Adrenal gland (tissue), 12 donors: ENCODE measurements around the gene PTAR1. TPM values are rescaled to one million over a fixed set of nuclear protein-coding genes. Genes with fewer than 3 reads are reported as not detected.
"Not testable (repeated sequence)": the region's sequence is repeated elsewhere in the genome, so short reads cannot be mapped to it uniquely, and the experiment has no call there.

Experiments
- DNase-seq, 7 donors: peaks; one replicate each; pipeline ENCODE4 v3.0.0-alpha.2; 2019 to 2020
- H3K27ac ChIP-seq, 5 donors: fragments of 200-600 bp; sonication (generic) in 4 of 5; 1 replicate in 3 of 5; 2 replicates in 2 of 5; pipeline versions ENCODE4 v1.5.1 to v1.8.0; 2016 to 2020; ENCODE audit warnings: mild to moderate bottlenecking in 1 of 5
- H3K27me3 ChIP-seq: fragments of 200-600 bp; 2 replicates; pipeline ENCODE4 v1.8.0; 2021
- H3K36me3 ChIP-seq, 2 donors: fragments of 200-600 bp; replicated peaks in 1 of 2; 1 replicate in 1 of 2; 2 replicates in 1 of 2; pipeline versions ENCODE4 v1.5.1 to v1.8.0; 2018 to 2022
- H3K4me1 ChIP-seq, 2 donors: fragments of 200-600 bp; replicated peaks in 1 of 2; 1 replicate in 1 of 2; 2 replicates in 1 of 2; pipeline versions ENCODE4 v1.5.1 to v1.8.0; 2018 to 2021
- H3K4me3 ChIP-seq, 4 donors: fragments of 200-600 bp; sonication (generic) in 3 of 4; one replicate each; pipeline ENCODE4 v1.5.1; 2016 to 2018
- H3K9me3 ChIP-seq, 3 donors: fragments of 200-600 bp; sonication (generic) in 1 of 3; replicated peaks in 1 of 3; 1 replicate in 2 of 3; 2 replicates in 1 of 3; pipeline versions ENCODE4 v1.5.1 to v1.8.0; 2016 to 2021
- POLR2A ChIP-seq, 2 donors: fragments of 450-650 bp; IDR thresholded peaks; one replicate each; pipeline ENCODE4 v1.6.1; 2017; ENCODE audit warnings: antibody characterized with exemption in 2 of 2, mild to moderate bottlenecking in 2 of 2, moderate library complexity in 1 of 2
- WGBS, 4 donors: extraction: QIAGEN DNeasy Blood & Tissue Kit in 2 of 4; methylation state at CpG; one replicate each; pipeline versions ENCODE4 v1.1.5 to v1.1.7; 2013 to 2017; 5-methylcytosine and 5-hydroxymethylcytosine counted together
- intact Hi-C, 2 donors: fragments of 100-400 bp; cut with DNase I; formaldehyde crosslinking; loops; one replicate each; pipeline versions ENCODE4 v1.14.1 to v1.15.0; 2022 to 2023
- polyA plus RNA-seq, 3 donors: library from polyadenylated mRNA; stranded (reverse); fragments of 200-250 nt in 2 of 3; fragments of 350-450 nt in 1 of 3; fragmentation: Illumina TruSeq in 1 of 3; extraction: RNeasy Lipid Tissue Mini Kit (QIAGEN cat#74804) in 1 of 3; gene quantifications; one replicate each; pipeline ENCODE4 v1.2.3, GENCODE V29; 2013 to 2014
- total RNA-seq, 9 donors: library from RNA; depleted of rRNA in 4 of 9; stranded (reverse); fragments of >200 nt in 4 of 9; fragments of 120-200 nt in 1 of 9; fragmentation: NEBNext Ultra II Directional in 1 of 9; extraction: Animal tissue kit (Norgen Biotek cat#: 25700) in 1 of 9; gene quantifications; one replicate each; pipeline versions ENCODE4 v1.1.0 to v1.2.4, GENCODE V29; 2013 to 2023
- TF ChIP-seq, protein P1 (sequence below), 6 experiments: fragments of 450-650 bp in 4 of 6; fragments of 200-600 bp in 2 of 6; sonication (generic) in 1 of 6; IDR thresholded peaks; 1 replicate in 5 of 6; 2 replicates in 1 of 6; pipeline versions ENCODE4 v1.5.1 to v1.8.0; 2016 to 2021; ENCODE audit warnings: antibody characterized with exemption in 6 of 6, mild to moderate bottlenecking in 2 of 6, moderate library complexity in 1 of 6
- donor health status: healthy with polysubstance abuse.
- donor health status: Bipolar disorder and iron deficiency.
- donor health status: DM: yes; HTN: yes; CAD: no.
- donor health status: DM: no; HTN: no; CAD: no.
- donor health status: DM: no; HTN: no; CAD: no.
- donor health status: DM: yes; HTN: yes; CAD: no.

The PTAR1 gene
- total and polyA plus RNA-seq, 12 donors = 3.7 to 70.4 (median 37.2) TPM

DNA sequence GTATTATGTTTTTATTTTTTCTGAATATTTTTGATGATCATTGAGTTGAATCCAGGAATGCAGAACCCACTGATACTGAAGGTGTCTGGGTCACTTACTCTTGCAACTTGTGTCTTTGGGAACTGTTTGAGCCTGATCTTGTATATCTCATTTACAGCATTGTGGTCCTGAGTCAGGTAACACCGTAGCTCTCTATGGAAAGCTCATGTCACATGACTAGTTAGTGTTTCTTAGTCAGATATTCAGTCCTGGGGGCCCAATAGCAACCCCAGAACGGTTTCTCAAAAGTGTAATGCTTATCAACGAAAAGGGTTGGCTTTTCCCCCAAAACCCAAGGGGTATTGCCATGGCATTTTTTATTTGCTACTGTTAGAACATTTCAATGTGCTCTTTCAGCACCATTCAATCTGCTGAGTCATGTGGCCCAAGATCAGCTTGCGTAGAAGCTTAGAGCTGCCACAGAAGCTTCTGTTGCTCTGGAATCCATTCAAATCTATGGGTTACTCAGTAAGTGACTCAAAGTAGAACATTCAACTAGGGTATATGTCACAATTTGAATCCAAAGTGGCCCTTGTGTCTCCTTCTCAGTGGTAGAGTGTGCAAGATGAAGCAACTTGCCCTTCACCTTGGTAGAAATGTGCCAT, 12.1 kb upstream of the PTAR1 start:
- TF ChIP-seq POLR2A (IDR thresholded peaks at IDR 0.05) = no peak
- TF ChIP-seq, protein P1, sequence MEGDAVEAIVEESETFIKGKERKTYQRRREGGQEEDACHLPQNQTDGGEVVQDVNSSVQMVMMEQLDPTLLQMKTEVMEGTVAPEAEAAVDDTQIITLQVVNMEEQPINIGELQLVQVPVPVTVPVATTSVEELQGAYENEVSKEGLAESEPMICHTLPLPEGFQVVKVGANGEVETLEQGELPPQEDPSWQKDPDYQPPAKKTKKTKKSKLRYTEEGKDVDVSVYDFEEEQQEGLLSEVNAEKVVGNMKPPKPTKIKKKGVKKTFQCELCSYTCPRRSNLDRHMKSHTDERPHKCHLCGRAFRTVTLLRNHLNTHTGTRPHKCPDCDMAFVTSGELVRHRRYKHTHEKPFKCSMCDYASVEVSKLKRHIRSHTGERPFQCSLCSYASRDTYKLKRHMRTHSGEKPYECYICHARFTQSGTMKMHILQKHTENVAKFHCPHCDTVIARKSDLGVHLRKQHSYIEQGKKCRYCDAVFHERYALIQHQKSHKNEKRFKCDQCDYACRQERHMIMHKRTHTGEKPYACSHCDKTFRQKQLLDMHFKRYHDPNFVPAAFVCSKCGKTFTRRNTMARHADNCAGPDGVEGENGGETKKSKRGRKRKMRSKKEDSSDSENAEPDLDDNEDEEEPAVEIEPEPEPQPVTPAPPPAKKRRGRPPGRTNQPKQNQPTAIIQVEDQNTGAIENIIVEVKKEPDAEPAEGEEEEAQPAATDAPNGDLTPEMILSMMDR (IDR thresholded peaks at IDR 0.05) = no peak
- no peaks in the 10 kb centered on the region for H3K9me3 ChIP-seq
- no peak overlapping the region for H3K4me3 ChIP-seq
- no peak overlapping the region for H3K27ac ChIP-seq
- no peak for DNase-seq
- WGBS, 4 donors = 57 to 88% (median 80%) methylated on average over 3 to 4 of the region's 4 CpGs
- intact Hi-C loops = no loop called here
- no peaks in the 10 kb centered on the region for H3K4me1 ChIP-seq
- H3K27me3 ChIP-seq = no peaks in the 10 kb centered on the region
- no peaks in the 10 kb centered on the region for H3K36me3 ChIP-seq

DNA sequence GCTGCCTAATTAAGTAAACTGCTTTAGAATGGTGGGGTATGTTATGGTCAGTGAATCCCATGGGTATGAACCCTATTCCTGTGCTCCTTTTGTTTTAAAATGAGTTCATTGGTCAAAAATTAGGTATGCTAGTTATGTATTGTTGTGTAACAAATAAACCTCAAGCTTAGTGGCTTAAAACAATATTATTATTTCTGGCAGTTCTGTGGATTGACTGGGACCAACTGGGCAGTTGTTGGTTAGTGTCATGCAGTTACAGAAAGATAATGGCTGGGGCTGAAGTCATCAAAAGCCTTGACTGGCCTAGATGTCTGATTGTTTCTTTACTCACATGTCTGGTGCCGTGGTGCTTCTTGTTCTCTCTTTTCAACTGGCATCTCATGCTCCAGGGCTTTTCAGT, 8.9 kb upstream of the PTAR1 start:
- H3K36me3 ChIP-seq = no peaks in the 10 kb centered on the region
- 64 to 92% (median 86%) methylated on average over 1 of the region's 1 CpG for WGBS, 4 donors
- DNase-seq = no peak
- H3K27me3 ChIP-seq = no peaks in the 10 kb centered on the region
- no peaks in the 10 kb centered on the region for H3K9me3 ChIP-seq
- TF ChIP-seq, protein P1 (IDR thresholded peaks at IDR 0.05) = no peak
- TF ChIP-seq POLR2A (IDR thresholded peaks at IDR 0.05) = no peak
- no peak overlapping the region for H3K4me3 ChIP-seq
- intact Hi-C loops = no loop called here
- no peak overlapping the region for H3K27ac ChIP-seq
- H3K4me1 ChIP-seq = no peaks in the 10 kb centered on the region

DNA sequence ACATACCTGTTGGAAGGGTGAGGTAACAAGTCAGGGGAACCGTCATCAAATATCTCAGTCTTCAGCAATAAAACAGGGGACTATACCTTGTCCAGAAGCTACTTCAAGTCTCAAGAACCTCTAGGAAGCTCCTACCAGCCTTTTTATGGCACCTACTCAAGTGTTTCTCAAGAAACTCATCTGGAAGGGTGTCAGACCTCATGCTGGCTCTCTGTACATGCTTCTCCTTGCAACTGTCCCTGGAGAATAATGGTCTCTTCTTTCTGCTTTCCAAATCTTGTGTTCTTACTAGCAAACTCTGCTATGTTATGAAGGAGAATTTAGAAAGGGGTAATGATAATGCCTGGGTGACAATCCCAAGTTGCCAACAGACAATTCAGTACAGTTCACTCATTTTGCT, 8.3 kb upstream of the PTAR1 start:
- Histone ChIP-seq H3K27me3 (no peaks in the 10 kb centered on the region), H3K36me3 (no peaks in the 10 kb centered on the region), H3K4me1 (no peaks in the 10 kb centered on the region), H3K4me3 (no peak overlapping the region), H3K27ac (no peak overlapping the region), H3K9me3 (no peaks in the 10 kb centered on the region)
- 65 to 88% (median 72%) methylated on average over 1 of the region's 1 CpG for WGBS, 4 donors
- TF ChIP-seq POLR2A (IDR thresholded peaks at IDR 0.05) = no peak
- TF ChIP-seq, protein P1 (IDR thresholded peaks at IDR 0.05) = no peak
- no peak for DNase-seq
- intact Hi-C loops = no loop called here

DNA sequence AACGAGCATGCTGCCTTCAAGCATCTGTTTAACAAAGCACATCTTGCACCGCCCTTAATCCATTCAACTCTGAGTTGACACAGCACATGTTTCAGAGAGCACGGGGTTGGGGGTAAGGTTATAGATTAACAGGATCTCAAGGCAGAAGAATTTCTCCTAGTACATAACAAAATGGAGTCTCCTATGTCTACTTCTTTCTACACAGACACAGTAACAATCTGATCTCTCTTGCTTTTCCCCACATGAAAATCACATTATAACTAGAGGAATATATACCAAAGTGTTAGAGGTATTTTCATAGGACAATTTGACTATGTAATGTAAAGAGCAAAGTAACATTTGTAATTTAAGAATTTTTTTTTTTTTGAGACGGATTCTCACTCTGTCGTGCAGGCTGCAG, 4.1 kb upstream of the PTAR1 start:
- not testable (repeated sequence) for H3K4me3 ChIP-seq

DNA sequence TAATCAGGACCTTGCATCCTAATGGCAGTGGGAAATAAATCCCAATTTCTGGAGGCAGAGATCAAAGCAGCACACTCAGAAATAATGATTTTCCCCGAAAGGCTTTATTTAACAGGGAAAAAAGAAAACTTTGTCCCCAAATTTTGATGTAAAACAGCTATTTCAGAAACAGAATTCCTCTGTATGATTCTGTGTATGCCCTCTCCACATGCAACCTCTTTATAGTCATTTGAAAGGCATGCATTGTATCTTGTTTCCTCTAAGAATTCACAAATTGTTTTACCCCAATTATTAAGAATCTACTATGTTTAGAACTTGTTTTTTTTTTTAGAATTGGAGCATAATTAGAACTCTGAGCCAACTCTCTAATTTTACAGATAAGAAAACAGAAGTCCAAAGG, 2.7 kb upstream of the PTAR1 start:
- WGBS, 4 donors = 71 to 90% (median 81%) methylated on average over 1 of the region's 1 CpG
- no peak for DNase-seq
- no peak overlapping the region for H3K27ac ChIP-seq
- H3K4me1 ChIP-seq = peaks cover 8 to 14% of the 10 kb centered on the region in 2 donors
- no peaks in the 10 kb centered on the region for H3K9me3 ChIP-seq
- TF ChIP-seq, protein P1 (IDR thresholded peaks at IDR 0.05) = no peak
- no peak overlapping the region for H3K4me3 ChIP-seq
- no peaks in the 10 kb centered on the region for H3K27me3 ChIP-seq
- no peaks in the 10 kb centered on the region for H3K36me3 ChIP-seq
- intact Hi-C loops = no loop called here

More for the DNA sequence above, 4.1 kb upstream of the PTAR1 start:
- H3K4me1 ChIP-seq, H3K36me3 ChIP-seq, DNase-seq, H3K9me3 ChIP-seq, intact Hi-C loops, H3K27ac ChIP-seq, H3K27me3 ChIP-seq: not testable (repeated sequence)
- 63 to 94% (median 69%) methylated on average over 2 to 4 of the region's 5 CpGs for WGBS, 4 donors
